Non-pigmented ciliary epithelial cell (primary cell): Measurements from ENCODE around the gene NXPH2.

Experiments
- DNase-seq: peaks from one replicate; pipeline ENCODE4 v3.0.0-alpha.2; 2010; ENCODE audit warnings: low read depth

The NXPH2 gene

DNA sequence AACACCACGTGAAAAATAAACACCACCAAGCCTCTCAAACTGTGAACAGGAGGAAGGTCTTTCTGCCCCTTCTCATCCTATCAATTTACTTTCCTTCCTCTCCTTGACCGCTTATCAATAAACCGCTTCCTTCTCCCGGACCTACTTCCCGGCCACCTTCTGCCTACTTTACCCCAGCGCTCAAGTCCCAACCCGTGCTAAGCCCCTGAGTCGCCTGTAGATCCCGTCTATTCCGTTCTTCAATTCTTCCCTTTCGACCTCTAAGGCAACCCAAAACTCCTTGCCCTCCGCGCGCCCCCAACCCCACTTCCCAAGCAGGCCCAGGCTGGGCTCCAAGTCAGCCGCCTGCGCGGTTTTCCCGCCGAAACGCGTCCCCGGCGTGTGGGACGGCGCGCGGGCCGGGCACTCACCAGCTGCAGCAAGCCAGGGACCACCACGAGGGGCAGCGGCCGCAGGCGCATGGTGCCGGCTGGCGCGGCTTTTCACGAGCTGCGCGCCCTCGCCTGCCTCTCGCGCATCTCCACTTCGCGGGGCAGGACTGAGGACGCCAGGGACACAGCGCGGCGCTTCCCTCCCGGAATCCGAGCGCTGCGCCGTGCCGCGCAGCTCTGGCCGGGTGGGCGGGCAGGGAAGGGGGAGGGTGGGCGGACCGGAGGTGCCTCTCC, at the start of gene NXPH2:
TSS of gene NXPH2 (minus strand) at position 610 of the 665 bp plus-strand sequence. CDS start at position 461, 149 bp downstream.
- no peak for DNase-seq

DNA sequence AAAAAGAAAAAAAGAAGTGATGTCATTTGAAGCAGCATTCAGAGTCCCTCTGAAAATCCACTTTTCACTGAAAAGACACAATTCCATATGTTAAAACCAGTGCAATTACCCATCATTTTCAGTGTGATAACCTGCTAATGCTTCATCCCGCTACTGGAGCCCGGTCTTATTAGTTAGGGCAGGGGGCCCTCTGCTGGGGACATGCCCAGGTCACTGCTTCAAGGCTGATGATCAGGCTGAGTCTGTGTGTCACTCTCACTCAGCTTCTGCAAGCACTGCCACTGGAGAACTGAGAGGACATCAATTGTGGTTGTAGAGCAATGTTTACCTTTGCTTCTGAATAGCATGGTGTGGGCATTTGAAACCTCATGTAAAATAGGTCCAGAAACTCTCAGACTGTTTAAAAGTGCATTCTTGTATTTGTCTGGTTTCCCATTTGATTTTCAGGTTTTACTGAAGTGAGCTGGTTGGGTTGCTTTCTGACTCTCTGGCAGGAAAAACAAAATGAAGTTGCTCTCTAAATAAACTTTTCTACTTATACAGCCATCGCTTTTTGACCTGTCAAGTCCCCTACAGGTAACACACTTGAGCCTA, 49.2 kb upstream of the NXPH2 start:
- DNase-seq, result no peak

DNA sequence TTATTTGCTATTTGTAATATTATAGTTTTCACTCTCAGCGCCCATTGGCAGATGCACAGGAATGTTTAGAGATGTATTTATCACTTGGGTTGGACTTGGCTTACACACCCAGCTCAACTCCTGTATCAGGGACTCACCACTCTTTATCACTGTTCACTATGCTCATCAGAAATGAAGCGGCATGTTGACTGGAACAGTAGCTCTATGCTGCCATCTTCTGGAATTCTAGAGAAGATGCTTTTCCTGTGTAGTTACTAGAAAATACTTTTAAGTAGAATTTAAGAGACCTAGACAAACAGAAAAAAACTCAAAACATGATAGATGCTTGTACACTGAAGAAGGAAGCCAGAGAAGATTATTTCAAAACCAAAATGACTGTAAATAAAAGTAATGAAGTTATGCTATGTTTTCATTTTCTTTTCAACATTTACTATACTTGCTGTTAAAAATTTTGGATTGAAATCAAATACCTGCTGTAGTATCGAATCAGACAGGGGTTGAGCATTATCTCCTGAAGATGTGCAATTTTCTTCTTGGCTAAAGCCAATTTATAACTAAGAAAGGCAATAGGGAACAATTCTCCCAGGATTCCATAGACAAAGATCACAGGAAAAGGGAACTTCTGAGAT, 47.4 kb upstream of the NXPH2 start:
- DNase-seq, result peak; percentile 31

- no peak for DNase-seq
These were observed 43.5 kb upstream of the NXPH2 start for GRCh38 chr2:138823666-138824065.

DNA sequence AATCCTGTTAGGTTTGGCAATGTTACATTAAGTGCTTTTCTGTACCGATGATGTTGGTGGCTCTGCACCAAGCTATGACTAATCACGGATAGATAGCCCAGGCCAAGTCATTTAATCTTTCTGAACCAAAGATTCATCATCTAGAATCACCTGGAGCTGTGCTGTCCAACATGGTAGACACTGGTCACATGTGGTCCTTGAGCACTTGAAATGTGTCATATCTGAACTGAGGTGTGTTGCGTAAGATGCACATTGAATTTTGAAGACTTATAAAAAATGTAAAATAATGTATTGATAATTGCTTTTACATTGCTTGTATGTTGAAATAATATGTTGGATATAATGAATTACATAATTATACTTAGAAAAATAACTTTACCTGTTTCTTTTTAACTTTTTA, 39.8 kb upstream of the NXPH2 start:
- no peak for DNase-seq

GRCh38 chr2:138818556-138818955, 38.4 kb upstream of the NXPH2 start:
- DNase-seq, result no peak

- no peak for DNase-seq
These were observed 34.1 kb upstream of the NXPH2 start for GRCh38 chr2:138814123-138814898.

DNA sequence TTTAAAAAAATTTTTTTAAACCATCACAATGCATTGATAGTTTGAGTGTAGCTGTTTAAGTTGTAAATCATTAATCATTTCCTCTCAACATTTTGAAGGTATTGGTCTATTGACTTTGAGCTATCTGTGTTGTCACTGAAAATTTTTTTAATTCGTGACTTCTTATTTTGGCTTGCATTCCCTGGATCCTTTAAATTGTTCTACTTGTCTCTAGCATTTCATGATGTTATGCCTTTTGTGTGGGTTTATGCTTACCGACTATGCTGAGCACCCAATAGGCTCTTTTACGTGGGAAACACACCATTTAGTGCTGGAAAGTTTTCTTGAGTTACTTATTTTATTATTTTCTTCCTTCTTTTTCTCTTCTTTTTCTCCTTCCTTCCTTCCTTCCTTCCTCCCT, 31.2 kb upstream of the NXPH2 start:
- DNase-seq, result no peak

- no peak for DNase-seq
These were observed 14.5 kb upstream of the NXPH2 start for GRCh38 chr2:138794724-138795123.

DNA sequence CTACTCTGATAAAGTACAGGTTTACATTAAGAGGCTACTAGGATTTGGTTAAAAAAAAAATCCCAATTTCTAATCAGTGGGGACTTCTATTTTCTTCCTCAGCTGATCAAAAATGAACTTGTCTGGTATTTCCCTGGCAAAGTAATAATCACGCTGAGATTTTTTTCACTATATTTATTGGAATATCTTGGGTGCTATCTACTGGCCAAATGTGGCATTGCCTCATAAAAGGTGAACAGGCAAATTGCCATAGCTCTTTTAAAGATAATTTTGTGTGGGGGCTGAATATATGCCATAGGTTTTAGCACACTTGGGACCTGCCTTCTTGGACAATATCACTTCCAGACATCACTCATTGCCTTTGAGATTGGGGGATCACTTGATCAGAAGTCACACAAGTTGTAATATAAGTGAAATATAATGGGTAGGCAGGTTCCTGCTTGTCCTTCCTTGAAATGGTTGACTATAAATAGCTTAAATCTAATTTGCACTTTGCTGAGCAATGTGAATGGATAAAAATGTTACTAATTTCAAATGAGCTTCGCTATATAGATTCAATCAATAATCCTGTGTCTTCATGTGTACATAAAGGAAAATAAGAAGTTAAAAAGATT, 7.0 kb upstream of the NXPH2 start:
- no peak for DNase-seq

DNA sequence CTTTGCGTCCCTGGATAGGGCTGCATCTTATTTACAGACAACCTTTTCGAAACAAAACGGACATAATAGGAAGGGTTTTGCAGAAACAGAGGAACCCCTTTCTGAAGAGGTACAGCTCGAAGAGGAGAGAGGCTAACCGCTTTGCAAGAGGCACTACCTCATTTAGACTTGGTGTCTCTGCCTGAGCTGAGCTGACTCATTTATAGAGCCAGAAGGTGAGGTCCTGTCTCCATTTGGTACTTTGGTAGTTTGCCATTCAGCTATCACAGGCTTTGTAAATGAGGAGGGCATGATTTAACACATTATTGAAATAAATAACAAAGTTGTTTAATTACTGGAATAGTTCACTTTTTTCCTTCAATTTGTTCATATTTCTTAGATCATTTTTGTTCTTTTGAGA, 2.2 kb upstream of the NXPH2 start:
- DNase-seq, result no peak

- no peak for DNase-seq
These were observed 718 bp upstream of the NXPH2 start for GRCh38 chr2:138780908-138781307.

DNA sequence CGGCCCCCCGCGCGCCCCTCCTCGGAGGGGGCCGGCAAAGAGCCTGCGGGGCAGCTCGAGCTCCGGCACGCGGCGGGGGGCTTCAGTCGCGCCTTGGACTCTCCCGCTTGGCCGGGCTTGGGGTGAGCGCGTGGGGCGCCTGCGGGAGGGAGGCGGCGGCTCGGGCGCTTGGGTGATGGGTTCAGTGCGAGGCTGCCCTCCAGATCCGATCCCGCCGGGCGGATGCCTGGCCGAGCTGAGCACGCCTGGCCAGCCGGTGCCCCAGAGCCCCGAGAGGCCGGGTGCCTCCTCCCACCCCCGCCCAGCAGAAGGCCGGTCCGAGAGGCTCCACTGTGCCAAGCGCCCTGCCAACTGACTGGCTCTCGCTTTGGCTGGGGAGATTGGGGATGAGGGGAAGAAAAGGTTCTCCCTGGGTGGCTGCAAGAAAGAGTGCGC, 273 bp upstream of the NXPH2 start:
- no peak for DNase-seq

- no peak for DNase-seq
These were observed 797 bp downstream of the NXPH2 start for GRCh38 chr2:138779406-138779780.

- no peak for DNase-seq
These were observed 2.2 kb downstream of the NXPH2 start for GRCh38 chr2:138777996-138778395.

DNA sequence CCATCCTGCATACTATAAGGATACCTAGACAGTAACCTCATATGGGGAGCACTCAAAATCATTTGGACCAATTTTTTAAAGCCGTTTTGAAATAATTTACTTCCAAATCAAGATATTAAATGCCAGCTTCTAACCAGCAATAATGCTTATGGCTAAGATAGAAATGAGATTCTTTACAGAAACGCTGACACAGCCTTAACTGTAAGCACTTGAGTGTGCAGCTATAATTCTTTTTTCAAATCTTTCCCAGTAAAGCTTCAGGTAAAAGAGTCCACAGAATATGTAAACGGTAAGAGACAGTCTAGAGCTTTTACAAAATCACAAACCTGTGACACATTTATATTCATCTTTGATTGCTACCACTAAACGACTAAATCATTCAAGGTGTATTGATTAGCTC, 4.5 kb downstream of the NXPH2 start:
- no peak for DNase-seq

DNA sequence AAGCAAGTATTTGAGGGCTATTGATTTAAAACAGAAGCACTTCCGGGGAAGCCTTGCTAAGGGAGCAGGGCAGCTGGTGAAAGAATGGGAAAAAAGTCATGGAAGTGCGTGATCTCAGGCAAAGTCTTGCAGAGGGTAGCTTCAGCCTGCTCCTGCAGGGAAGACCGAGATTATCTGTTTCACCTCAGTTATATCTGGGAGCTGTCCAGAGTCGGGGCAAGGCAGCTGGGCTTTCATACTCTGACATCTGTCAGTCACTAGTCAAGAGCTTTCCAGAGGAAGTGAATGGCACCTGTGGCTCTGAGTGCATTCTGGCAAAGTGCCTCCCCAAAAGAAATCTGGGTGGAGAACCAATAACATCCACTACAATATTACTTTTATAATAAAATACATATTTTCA, 8.7 kb downstream of the NXPH2 start:
- DNase-seq, result no peak

- no peak for DNase-seq
These were observed 13.1 kb downstream of the NXPH2 start for GRCh38 chr2:138767101-138767500.

- DNase-seq, result no peak
These were observed 13.7 kb downstream of the NXPH2 start for GRCh38 chr2:138766464-138766863.

DNA sequence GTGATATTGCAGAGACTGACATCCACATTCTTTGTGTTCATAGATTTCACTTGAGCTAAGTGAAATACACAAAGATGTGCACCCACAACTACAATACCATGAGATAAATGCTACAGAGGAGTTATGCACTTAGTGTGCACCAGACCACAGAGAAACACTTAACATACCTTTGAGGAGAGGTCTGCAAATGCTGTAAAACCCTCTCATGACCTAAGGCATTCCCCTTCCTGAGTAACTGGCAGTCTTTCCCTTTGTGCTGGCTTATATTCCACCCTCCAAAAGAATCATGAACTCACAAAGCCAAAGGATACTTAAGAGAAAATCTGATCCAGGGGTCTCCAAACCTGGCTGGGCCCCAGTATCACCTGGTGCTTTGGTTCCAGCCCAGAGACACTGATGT, 16.2 kb downstream of the NXPH2 start:
- DNase-seq, result no peak

GRCh38 chr2:138762533-138762932, 17.7 kb downstream of the NXPH2 start:
- no peak for DNase-seq

DNA sequence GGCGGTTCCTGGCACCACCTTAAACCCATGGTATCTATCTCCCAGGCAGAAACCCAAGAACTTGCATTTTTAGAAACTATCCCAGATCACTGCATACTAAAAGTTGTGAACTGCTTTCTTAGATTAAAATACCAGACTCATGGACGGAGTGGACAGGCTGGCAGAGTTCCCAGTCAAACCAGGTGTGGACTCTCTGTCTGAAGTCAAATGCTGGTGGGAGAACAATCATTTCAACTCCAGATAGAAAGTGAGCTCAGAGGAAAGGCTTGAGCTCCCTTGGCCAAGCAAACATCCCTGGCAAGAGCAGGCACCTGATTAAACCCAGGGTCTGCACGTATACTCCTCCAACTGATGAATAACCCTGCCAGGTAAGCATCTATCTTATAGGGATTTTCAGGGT, 19.5 kb downstream of the NXPH2 start:
- no peak for DNase-seq
